ENCODE results near the gene SERPINB5. TPM values are rescaled to one million over a fixed set of nuclear protein-coding genes. Genes with fewer than 3 reads are reported as not detected.
A peak's percentile ranks its signal among the peaks of the same experiment; 100 is the strongest.

Gene SERPINB5
- total RNA-seq, 1 donor from 2014 or later, result not detected

DNA sequence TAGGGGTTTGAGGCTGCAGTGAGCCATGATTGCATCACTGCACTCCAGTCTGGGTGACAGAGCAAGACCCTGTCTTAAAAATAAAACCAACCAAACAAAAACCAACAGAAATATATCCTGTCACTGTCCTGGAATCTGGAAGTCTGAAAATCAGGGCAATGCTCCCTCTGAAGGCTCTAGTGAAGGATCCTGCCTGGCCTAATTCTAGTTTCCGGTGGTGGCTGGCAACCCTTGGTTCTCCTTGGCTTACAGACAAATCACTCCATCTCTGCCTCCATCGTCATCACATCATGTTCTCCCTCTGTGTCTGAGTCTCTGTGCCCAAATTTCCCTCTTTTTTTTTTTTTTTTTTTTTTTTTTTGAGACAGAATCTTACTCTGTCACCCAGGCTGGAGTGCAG lies 38.6 kb upstream of the SERPINB5 start:
- H3K27me3 ChIP-seq (ENCODE audit: low read depth), result no peaks in the 10 kb centered on the region
- TF ChIP-seq, protein P1, sequence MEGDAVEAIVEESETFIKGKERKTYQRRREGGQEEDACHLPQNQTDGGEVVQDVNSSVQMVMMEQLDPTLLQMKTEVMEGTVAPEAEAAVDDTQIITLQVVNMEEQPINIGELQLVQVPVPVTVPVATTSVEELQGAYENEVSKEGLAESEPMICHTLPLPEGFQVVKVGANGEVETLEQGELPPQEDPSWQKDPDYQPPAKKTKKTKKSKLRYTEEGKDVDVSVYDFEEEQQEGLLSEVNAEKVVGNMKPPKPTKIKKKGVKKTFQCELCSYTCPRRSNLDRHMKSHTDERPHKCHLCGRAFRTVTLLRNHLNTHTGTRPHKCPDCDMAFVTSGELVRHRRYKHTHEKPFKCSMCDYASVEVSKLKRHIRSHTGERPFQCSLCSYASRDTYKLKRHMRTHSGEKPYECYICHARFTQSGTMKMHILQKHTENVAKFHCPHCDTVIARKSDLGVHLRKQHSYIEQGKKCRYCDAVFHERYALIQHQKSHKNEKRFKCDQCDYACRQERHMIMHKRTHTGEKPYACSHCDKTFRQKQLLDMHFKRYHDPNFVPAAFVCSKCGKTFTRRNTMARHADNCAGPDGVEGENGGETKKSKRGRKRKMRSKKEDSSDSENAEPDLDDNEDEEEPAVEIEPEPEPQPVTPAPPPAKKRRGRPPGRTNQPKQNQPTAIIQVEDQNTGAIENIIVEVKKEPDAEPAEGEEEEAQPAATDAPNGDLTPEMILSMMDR (IDR thresholded peaks at IDR 0.05; ENCODE audit: borderline replicate concordance), result no peak
- H3K9me3 ChIP-seq (replicated peaks), result no peaks in the 10 kb centered on the region
- no peak overlapping the region for H3K27ac ChIP-seq (replicated peaks)
- DNase-seq, result no peak
- intact Hi-C loops (cut with micrococcal nuclease), result loop anchor here (10.0 kb wide), 2 partner anchors 73 to 423 kb away; partner anchors contain the start of gene KDSR
- H3K4me3 ChIP-seq, result no peak overlapping the region
- H3K36me3 ChIP-seq, result no peaks in the 10 kb centered on the region
- H3K4me1 ChIP-seq, result peaks cover 7% of the 10 kb centered on the region

DNA sequence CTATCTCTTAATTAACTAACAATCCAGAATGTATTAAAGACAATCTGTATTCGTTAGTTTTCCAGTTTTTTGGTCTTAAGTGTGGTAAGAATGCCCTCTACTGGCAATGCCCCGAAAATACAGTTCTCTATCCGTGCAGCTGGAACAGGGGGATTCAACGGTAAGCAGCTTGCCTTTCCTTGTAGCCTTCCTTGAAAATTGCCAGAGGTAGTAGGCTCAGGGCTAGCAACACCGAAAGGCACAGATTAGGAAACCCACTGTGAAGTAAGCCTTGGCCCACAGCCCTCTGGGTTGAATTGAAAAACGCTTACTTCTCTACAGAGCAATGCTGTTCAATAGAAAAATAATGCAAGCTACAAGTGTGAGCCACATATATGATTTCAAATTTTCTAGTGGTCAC lies 37.4 kb upstream of the SERPINB5 start:
- H3K4me1 ChIP-seq, result peaks cover 7% of the 10 kb centered on the region
- no peaks in the 10 kb centered on the region for H3K9me3 ChIP-seq (replicated peaks)
- TF ChIP-seq, protein P1 (IDR thresholded peaks at IDR 0.05; ENCODE audit: borderline replicate concordance), result peak; percentile 84
- no peaks in the 10 kb centered on the region for H3K36me3 ChIP-seq
- H3K27ac ChIP-seq (replicated peaks), result no peak overlapping the region
- H3K27me3 ChIP-seq (ENCODE audit: low read depth), result no peaks in the 10 kb centered on the region
- no peak overlapping the region for H3K4me3 ChIP-seq
- intact Hi-C loops (cut with micrococcal nuclease), result loop anchor here (10.0 kb wide), 2 partner anchors 75 to 425 kb away; partner anchors contain the start of gene KDSR
- no peak for DNase-seq

DNA sequence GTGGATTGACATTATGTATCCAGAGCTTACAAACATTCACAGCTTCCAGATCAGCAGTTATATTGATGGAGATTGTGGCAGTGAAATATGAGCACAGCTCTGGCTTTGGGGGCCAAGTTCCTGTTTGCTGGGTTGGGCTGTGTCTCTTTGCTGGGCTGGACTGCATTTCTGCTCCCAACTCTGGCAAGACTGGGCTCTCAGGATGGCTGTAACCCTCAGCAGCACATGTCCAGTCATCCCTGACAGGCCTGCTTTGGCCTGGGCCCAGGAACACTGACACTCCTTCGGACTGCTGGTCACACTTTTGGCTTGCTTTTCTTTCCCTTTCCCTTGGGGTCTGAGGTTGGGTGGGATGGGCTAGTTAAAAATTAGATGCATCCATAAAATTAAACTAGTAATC lies 36.5 kb upstream of the SERPINB5 start:
- Histone ChIP-seq H3K27ac (replicated peaks) (no peak overlapping the region), H3K4me3 (no peak overlapping the region)
- TF ChIP-seq, protein P1 (IDR thresholded peaks at IDR 0.05; ENCODE audit: borderline replicate concordance), result no peak

DNA sequence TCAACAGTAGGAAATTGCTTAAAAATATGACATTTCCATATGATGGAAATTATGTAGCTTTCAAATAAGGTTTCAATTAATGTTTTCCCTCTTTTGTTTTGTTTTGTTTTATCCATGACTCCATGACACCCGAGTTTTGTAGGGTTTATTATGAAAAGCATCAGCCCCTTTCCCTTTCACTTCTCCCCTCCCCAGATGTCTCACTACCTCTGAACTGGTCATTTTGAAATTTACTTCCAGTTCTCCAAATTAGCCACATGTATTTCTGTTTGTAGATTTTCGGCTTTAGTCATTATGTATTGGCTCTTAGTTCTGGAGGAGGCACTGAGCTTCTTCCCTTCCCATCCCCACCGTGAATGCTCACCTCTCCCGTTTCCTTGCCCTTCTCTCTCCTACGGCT lies 35.9 kb upstream of the SERPINB5 start:
- no peaks in the 10 kb centered on the region for H3K9me3 ChIP-seq (replicated peaks)
- H3K27me3 ChIP-seq (ENCODE audit: low read depth), result no peaks in the 10 kb centered on the region
- TF ChIP-seq, protein P1 (IDR thresholded peaks at IDR 0.05; ENCODE audit: borderline replicate concordance), result no peak
- H3K27ac ChIP-seq (replicated peaks), result no peak overlapping the region
- intact Hi-C loops (cut with micrococcal nuclease), result no loop called here
- H3K36me3 ChIP-seq, result no peaks in the 10 kb centered on the region
- DNase-seq, result no peak
- peaks cover 7% of the 10 kb centered on the region for H3K4me1 ChIP-seq
- H3K4me3 ChIP-seq, result no peak overlapping the region

More for the DNA sequence above, 36.5 kb upstream of the SERPINB5 start:
- peak; percentile 19 for DNase-seq
- peaks cover 7% of the 10 kb centered on the region for H3K4me1 ChIP-seq
- no peaks in the 10 kb centered on the region for H3K36me3 ChIP-seq
- intact Hi-C loops (cut with micrococcal nuclease), result no loop called here
- no peaks in the 10 kb centered on the region for H3K27me3 ChIP-seq (ENCODE audit: low read depth)
- H3K9me3 ChIP-seq (replicated peaks), result no peaks in the 10 kb centered on the region

DNA sequence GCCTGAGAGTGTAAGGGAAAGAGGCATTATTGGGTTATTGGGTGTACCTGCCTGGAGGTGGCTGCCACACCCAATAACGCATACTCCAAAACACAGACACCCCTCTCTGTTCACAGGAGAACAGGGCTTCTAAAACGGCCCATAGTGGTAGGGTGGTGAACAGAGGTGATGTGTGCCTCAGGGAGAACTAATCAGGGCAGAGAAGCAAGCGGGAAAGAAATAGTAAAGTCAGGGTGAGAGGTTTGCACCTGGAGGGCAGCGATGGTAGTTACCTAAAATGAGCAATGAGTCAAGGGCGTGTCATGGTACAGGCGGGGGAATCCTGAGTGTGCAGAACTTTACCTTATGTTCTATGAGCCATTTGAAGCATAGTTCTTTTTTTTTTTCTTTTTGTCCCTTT lies 32.9 kb upstream of the SERPINB5 start:
- Histone ChIP-seq H3K27ac (replicated peaks) (no peak overlapping the region), H3K27me3 (ENCODE audit: low read depth) (no peaks in the 10 kb centered on the region), H3K4me1 (peaks cover 7% of the 10 kb centered on the region), H3K4me3 (no peak overlapping the region), H3K9me3 (replicated peaks) (no peaks in the 10 kb centered on the region), H3K36me3 (no peaks in the 10 kb centered on the region)
- DNase-seq, result no peak
- intact Hi-C loops (cut with micrococcal nuclease), result no loop called here
- TF ChIP-seq, protein P1 (IDR thresholded peaks at IDR 0.05; ENCODE audit: borderline replicate concordance), result no peak
